GM06990 (cell line): ENCODE data around the gene HIP1.
"Not testable (repeated sequence)": the region's sequence is repeated elsewhere in the genome, so short reads cannot be mapped to it uniquely, and the experiment has no call there.

ENCODE experiments used
- DNase-seq: peaks from one replicate; pipeline ENCODE4 v3.0.0-alpha.2; 2011; ENCODE audit not compliant: insufficient read length; ENCODE audit errors: extremely low read depth
- H3K27me3 ChIP-seq: replicated peaks from 2 replicates; pipeline ENCODE4 v1.6.0; 2011; ENCODE audit warnings: low read length; ENCODE audit not compliant: control insufficient read depth, insufficient read depth
- H3K36me3 ChIP-seq: 2 replicates; pipeline ENCODE4 v1.5.1; 2011; ENCODE audit warnings: low read length; ENCODE audit not compliant: control insufficient read depth, insufficient read depth
- H3K4me3 ChIP-seq: replicated peaks from 2 replicates; pipeline ENCODE4 v1.5.1; 2011; ENCODE audit warnings: low read depth, mild to moderate bottlenecking, control low read depth, low read length
- TF ChIP-seq, protein P1 (sequence below): IDR thresholded peaks from 2 replicates; pipeline ENCODE4 v1.5.1; 2011; ENCODE audit warnings: low read length, control low read depth, mild to moderate bottlenecking, inconsistent platforms; ENCODE audit not compliant: insufficient read depth, poor library complexity, severe bottlenecking

HIP1 gene

DNA sequence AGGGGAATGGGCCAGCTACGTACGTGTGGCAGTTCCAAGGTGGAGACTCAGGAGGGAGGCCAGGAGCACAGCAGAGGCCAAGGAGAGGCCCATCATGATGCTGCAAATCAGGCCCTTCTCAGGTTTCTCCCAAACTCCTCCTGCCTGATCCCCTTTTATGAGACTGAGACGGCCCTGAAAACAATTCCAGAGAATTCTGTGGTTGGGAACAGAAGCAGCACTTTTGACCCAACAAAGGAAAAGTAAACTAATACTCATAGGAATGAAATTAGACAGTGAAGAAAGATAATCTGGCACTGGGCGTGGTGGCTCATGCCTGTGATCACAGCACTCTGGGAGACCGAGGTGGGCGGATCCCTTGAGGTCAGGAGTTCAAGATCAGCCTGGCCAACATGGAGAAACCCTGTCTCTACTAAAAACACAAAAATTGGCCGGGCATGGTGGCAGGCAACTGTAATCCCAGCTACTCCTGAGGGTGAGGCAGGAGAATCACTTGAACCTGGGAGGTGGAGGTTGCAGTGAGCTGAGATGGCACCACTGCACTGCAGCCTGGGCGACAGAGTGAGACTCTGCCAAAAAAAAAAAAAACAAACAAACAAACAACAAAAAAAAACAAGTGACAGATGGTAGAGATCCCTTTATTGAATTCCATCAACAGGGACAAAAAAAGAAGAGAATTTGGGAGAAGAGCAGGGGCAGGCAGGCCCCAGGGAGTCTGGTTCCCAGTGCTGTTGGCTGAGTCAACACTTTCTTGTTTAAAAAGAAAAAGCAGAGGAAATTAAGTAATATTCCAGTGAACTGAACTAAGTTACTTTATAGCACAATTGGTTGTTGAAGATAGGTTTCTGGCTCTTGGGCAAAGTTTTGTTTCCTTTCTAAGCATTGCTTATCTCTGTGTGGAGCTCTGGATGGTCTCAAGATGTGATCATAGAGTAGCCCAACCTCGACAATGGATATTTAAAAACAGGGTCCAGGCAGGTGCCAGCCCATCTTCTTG lies 33.6 kb upstream of the HIP1 start, which contains the start of gene CCL26:
TSS of gene CCL26 (minus strand) at position 131 of the 997 bp plus-strand sequence. CDS start at position 96, 35 bp downstream.
- H3K4me3 ChIP-seq: no peak within 1 kb of the TSS
- TF ChIP-seq, protein P1, sequence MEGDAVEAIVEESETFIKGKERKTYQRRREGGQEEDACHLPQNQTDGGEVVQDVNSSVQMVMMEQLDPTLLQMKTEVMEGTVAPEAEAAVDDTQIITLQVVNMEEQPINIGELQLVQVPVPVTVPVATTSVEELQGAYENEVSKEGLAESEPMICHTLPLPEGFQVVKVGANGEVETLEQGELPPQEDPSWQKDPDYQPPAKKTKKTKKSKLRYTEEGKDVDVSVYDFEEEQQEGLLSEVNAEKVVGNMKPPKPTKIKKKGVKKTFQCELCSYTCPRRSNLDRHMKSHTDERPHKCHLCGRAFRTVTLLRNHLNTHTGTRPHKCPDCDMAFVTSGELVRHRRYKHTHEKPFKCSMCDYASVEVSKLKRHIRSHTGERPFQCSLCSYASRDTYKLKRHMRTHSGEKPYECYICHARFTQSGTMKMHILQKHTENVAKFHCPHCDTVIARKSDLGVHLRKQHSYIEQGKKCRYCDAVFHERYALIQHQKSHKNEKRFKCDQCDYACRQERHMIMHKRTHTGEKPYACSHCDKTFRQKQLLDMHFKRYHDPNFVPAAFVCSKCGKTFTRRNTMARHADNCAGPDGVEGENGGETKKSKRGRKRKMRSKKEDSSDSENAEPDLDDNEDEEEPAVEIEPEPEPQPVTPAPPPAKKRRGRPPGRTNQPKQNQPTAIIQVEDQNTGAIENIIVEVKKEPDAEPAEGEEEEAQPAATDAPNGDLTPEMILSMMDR: no peak
- H3K27me3 ChIP-seq: no peaks in the 10 kb centered on the region

GRCh38 chr7:75771224-75771623 lies 32.5 kb upstream of the HIP1 start:
- Histone ChIP-seq H3K27me3 (no peaks in the 10 kb centered on the region), H3K4me3 (no peak overlapping the region), H3K36me3 (no peaks in the 10 kb centered on the region)
- no peak for DNase-seq
- TF ChIP-seq, protein P1: no peak

More for the DNA sequence above, 33.6 kb upstream of the HIP1 start, which contains the start of gene CCL26:
- DNase-seq: no peak
- no peaks in the 10 kb centered on the region for H3K36me3 ChIP-seq

GRCh38 chr7:75762350-75762917 lies 23.7 kb upstream of the HIP1 start:
- Histone ChIP-seq H3K4me3 (no peak overlapping the region), H3K36me3 (no peaks in the 10 kb centered on the region), H3K27me3 (no peaks in the 10 kb centered on the region)
- TF ChIP-seq, protein P1: peak; percentile 68
- no peak for DNase-seq

DNA sequence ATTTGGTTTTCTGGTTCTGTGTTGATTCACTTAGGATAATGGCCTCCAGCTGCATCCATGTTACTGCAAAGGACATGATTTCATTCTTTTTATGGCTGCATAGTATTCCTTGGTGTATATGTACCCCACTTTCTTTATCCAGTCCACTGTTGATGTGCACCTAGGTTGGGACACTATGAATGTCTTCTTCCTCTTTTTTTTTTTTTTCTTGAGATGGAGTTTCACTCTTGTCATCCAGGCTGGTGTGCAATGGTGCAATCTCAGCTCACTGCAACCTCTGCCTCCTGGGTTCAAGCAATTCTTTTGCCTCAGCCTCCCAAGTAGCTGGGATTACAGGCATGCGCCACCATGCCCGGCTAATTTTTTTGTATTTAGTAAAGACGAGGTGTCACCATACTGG lies 23.1 kb upstream of the HIP1 start:
- H3K36me3 ChIP-seq, DNase-seq, H3K4me3 ChIP-seq, H3K27me3 ChIP-seq: not testable (repeated sequence)

DNA sequence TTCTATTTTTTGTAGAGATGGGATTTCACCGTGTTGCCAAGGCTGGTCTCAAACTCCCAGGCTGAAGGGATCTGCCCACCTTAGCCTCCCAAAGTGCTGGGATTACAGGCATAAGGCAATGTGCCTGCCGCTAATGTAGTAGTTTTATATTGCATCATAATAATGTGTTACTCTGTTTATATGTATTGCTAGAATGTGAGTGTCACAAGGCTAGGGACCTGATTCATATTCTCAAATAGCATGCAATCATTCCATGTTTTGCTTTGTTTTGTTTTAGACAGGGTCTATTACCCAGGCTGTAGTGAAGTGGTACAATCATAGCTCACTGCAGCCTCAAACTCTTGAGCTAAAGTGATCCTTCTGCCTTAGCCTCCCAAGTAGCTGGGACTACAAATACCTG lies 19.8 kb upstream of the HIP1 start:
- DNase-seq: no peak
- no peak overlapping the region for H3K4me3 ChIP-seq
- TF ChIP-seq, protein P1: no peak
- no peaks in the 10 kb centered on the region for H3K36me3 ChIP-seq
- no peaks in the 10 kb centered on the region for H3K27me3 ChIP-seq

- Histone ChIP-seq H3K36me3 (no peaks in the 10 kb centered on the region), H3K4me3 (no peak overlapping the region), H3K27me3 (no peaks in the 10 kb centered on the region)
- TF ChIP-seq, protein P1: no peak
- DNase-seq: no peak
Measured at GRCh38 chr7:75757860-75758259, 19.1 kb upstream of the HIP1 start.
